Loucy (cell line): ENCODE results near the gene HIGD2B.
"Not testable (repeated sequence)": the region's sequence is repeated elsewhere in the genome, so short reads cannot be mapped to it uniquely, and the experiment has no call there.

ENCODE experiments used
- CTCF ChIP-seq: fragments of 200-600 bp; sonication (generic); conservative IDR thresholded peaks from 2 replicates; pipeline ENCODE4 v1.5.1; 2014; ENCODE audit warnings: mild to moderate bottlenecking, antibody characterized with exemption, low read length
- EZH2phosphoT487 ChIP-seq: fragments of 200-600 bp; IDR thresholded peaks from 2 replicates; pipeline ENCODE4 v1.6.1; 2018; ENCODE audit warnings: antibody characterized with exemption, mild to moderate bottlenecking, moderate library complexity, borderline replicate concordance

- not testable (repeated sequence) for TF ChIP-seq CTCF, EZH2phosphoT487
Observed at GRCh38 chr15:72665706-72666105, 20.3 kb downstream of the HIGD2B start.
